ENCODE results near the gene COMMD1. TPM values are rescaled to one million over a fixed set of nuclear protein-coding genes. Genes with fewer than 3 reads are reported as not detected.

The COMMD1 gene
- total and polyA plus RNA-seq, 7 donors: 33.6 to 67.3 (median 49.1) TPM

DNA sequence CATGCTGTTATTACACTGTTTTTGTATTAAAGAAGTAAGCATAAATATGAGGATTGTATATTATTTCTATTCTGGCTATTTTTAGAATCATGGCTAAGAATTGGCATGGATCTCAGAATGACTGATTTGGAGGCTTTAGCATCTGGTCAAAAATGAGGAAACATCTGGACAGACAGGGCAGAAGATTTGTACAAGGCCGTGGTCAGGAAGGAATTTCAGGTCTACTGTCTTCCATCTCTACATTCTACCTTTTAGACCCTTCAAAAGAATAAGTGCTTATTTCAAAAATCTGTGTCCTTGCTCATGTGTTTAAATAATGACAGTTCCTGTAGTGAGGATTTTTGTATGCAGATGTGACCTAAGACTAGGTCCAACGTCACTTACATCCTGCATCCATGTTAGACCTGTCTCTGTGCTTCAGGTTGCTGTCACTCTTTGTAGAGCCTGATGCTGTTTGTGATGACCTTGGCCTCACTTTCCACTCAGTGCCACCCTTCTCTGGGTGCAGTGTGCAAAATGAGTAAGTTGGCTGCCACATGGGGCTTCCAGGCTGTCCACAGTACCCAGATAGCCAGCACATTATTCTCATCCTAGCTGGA, 235.8 kb downstream of the COMMD1 start:
- TF ChIP-seq CTCF (IDR thresholded peaks at IDR 0.05): no peak
- 44 to 62% (median 50%) methylated on average over 2 of the region's 2 CpGs for WGBS, 3 donors
- DNase-seq (no peak), ATAC-seq (no peak)
- Histone ChIP-seq H3K9me3 (no peaks in the 10 kb centered on the region), H3K36me3 (ENCODE audit: insufficient read depth in 1 of 2, low read depth in 1 of 2) (no peaks in the 10 kb centered on the region), H3K4me1 (no peaks in the 10 kb centered on the region), H3K4me3 (no peak overlapping the region), H3K27ac (no peak overlapping the region), H3K27me3 (ENCODE audit: insufficient read depth in 3 of 3, low read length in 2 of 3) (no peaks in the 10 kb centered on the region)
- intact Hi-C loops (cut with DNase I): no loop called here

GRCh38 chr2:62142054-62142453, 236.6 kb downstream of the COMMD1 start:
- no peak for TF ChIP-seq CTCF (IDR thresholded peaks at IDR 0.05)
- intact Hi-C loops (cut with DNase I): no loop called here
- no peak for ATAC-seq
- Histone ChIP-seq H3K27ac (no peak overlapping the region), H3K4me3 (no peak overlapping the region), H3K4me1 (no peaks in the 10 kb centered on the region), H3K9me3 (no peaks in the 10 kb centered on the region), H3K27me3 (ENCODE audit: insufficient read depth in 3 of 3, low read length in 2 of 3) (no peaks in the 10 kb centered on the region), H3K36me3 (ENCODE audit: insufficient read depth in 1 of 2, low read depth in 1 of 2) (no peaks in the 10 kb centered on the region)
- 65 to 74% (median 72%) methylated on average over 4 of the region's 4 CpGs for WGBS, 3 donors
- DNase-seq: no peak

DNA sequence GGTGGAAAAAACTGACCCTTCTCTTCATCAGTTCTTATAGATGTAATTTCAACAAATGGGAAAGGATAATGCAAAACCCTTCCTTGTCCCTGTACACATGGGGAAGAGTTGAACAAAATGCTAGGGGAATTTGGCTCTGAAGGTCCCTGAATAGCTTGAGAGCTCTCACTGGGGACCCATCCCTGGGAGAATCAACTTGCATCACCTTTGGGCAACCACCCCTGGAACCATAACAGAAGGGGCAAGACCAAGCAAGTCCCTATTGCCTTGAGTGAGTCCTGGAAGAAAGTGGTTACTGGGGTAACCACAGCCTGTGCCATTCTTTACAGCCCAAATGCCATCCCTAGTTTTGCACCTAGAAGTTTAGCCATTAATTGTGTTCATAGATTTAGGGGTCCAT, 238.2 kb downstream of the COMMD1 start:
- H3K27me3 ChIP-seq (ENCODE audit: insufficient read depth in 3 of 3, low read length in 2 of 3): no peaks in the 10 kb centered on the region
- DNase-seq: no peak
- no peak for TF ChIP-seq CTCF (IDR thresholded peaks at IDR 0.05)
- H3K9me3 ChIP-seq: no peaks in the 10 kb centered on the region
- no peaks in the 10 kb centered on the region for H3K4me1 ChIP-seq
- no peak overlapping the region for H3K27ac ChIP-seq
- no peaks in the 10 kb centered on the region for H3K36me3 ChIP-seq (ENCODE audit: insufficient read depth in 1 of 2, low read depth in 1 of 2)
- no peak overlapping the region for H3K4me3 ChIP-seq
- intact Hi-C loops (cut with DNase I): no loop called here
- no peak for ATAC-seq

- Histone ChIP-seq H3K36me3 (ENCODE audit: insufficient read depth in 1 of 2, low read depth in 1 of 2) (no peaks in the 10 kb centered on the region), H3K4me3 (no peak overlapping the region), H3K27me3 (ENCODE audit: insufficient read depth in 3 of 3, low read length in 2 of 3) (no peaks in the 10 kb centered on the region), H3K27ac (no peak overlapping the region), H3K9me3 (no peaks in the 10 kb centered on the region), H3K4me1 (no peaks in the 10 kb centered on the region)
- DNase-seq (no peak), ATAC-seq (no peak)
- TF ChIP-seq CTCF (IDR thresholded peaks at IDR 0.05): no peak
- 95 to 98% (median 95%) methylated on average over 5 of the region's 5 CpGs for WGBS, 3 donors
- intact Hi-C loops (cut with DNase I): no loop called here
These were observed 239.4 kb downstream of the COMMD1 start for GRCh38 chr2:62144689-62145477.

Measured in psoas muscle (tissue), 8 donors.